22Rv1 (cell line): ENCODE data around the gene CCDC30.

Experiments
- ZFX ChIP-seq: fragments of 450-650 bp; IDR thresholded peaks from 2 replicates; pipeline ENCODE4 v1.6.1; 2017; ENCODE audit warnings: antibody characterized with exemption, borderline replicate concordance
- TF ChIP-seq, protein P1 (sequence below): fragments of 450-650 bp; IDR thresholded peaks from 2 replicates; pipeline ENCODE4 v1.5.1; 2017; ENCODE audit warnings: mild to moderate bottlenecking

DNA sequence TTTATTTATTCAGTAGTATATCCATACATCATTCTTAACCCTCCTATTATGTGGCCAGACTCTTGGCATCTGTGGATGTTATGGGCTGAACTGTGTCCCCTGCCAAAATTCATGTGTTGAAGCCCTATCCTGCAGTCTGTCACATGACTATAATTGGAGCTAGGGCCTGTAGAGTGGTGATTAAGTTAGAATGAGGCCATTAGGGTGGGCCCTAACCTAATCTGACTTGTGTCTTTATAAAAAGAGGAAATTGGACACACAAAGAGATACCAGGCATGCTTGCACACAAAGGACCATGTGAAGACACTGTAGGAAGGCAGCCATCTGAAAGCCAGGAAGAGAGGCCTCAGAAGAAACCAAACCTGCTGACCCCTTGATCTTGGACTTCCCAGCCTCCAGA is 13.8 kb upstream of the CCDC30 start:
- TF ChIP-seq, protein P1, sequence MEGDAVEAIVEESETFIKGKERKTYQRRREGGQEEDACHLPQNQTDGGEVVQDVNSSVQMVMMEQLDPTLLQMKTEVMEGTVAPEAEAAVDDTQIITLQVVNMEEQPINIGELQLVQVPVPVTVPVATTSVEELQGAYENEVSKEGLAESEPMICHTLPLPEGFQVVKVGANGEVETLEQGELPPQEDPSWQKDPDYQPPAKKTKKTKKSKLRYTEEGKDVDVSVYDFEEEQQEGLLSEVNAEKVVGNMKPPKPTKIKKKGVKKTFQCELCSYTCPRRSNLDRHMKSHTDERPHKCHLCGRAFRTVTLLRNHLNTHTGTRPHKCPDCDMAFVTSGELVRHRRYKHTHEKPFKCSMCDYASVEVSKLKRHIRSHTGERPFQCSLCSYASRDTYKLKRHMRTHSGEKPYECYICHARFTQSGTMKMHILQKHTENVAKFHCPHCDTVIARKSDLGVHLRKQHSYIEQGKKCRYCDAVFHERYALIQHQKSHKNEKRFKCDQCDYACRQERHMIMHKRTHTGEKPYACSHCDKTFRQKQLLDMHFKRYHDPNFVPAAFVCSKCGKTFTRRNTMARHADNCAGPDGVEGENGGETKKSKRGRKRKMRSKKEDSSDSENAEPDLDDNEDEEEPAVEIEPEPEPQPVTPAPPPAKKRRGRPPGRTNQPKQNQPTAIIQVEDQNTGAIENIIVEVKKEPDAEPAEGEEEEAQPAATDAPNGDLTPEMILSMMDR: no peak
- no peak for TF ChIP-seq ZFX
